ENCODE results near the gene PEAR1.

GRCh38 chr1:156947818-156948525, 54.5 kb downstream of the PEAR1 start:
- no peak for TF ChIP-seq EP300 (IDR thresholded peaks at IDR 0.05)
- no peak for TF ChIP-seq CHD2 (IDR thresholded peaks at IDR 0.05; ENCODE audit: low read length, partially characterized antibody)
- no peak for TF ChIP-seq CTCF (IDR thresholded peaks at IDR 0.05)
- no peak for TF ChIP-seq ATOH8 (CRISPR knock-in tag; IDR thresholded peaks at IDR 0.05; ENCODE audit: low read depth)
- TF ChIP-seq MAX (IDR thresholded peaks at IDR 0.05), result no peak
- no peak for TF ChIP-seq REST (IDR thresholded peaks at IDR 0.05)
- no peak for TF ChIP-seq CBX2 (IDR thresholded peaks at IDR 0.05; ENCODE audit: borderline replicate concordance, low read depth)
- TF ChIP-seq RARB (CRISPR knock-in tag; IDR thresholded peaks at IDR 0.05), result no peak
- no peak for TF ChIP-seq FOSL2 (IDR thresholded peaks at IDR 0.05)
- no peak for TF ChIP-seq FOSL2 (CRISPR knock-in tag; IDR thresholded peaks at IDR 0.05)

Data from A549 (cell line).